GM12864 (cell line): ENCODE results near the gene ANXA5.

Experiments used
- DNase-seq: peaks from one replicate; pipeline ENCODE4 v3.0.0-alpha.2; 2011; ENCODE audit warnings: low read depth
- H3K4me3 ChIP-seq: 2 replicates; pipeline ENCODE4 v1.5.1; 2011; ENCODE audit warnings: mild to moderate bottlenecking, low read depth, low read length, control low read depth
- CTCF ChIP-seq: IDR thresholded peaks from 2 replicates; pipeline ENCODE4 v1.5.1; 2011; ENCODE audit warnings: low read depth, mild to moderate bottlenecking, moderate library complexity, low read length, control low read depth, inconsistent platforms; ENCODE audit errors: missing control alignments

Gene ANXA5

GRCh38 chr4:121726642-121727268, 30.0 kb upstream of the ANXA5 start:
- peak; percentile 66 for TF ChIP-seq CTCF
- DNase-seq: peak; percentile 55
- no peak overlapping the region for H3K4me3 ChIP-seq

GRCh38 chr4:121724671-121725070, 27.9 kb upstream of the ANXA5 start:
- no peak for DNase-seq
- no peak for TF ChIP-seq CTCF
- no peak overlapping the region for H3K4me3 ChIP-seq

- no peak overlapping the region for H3K4me3 ChIP-seq
- TF ChIP-seq CTCF: no peak
- no peak for DNase-seq
These were observed 24.9 kb upstream of the ANXA5 start for GRCh38 chr4:121721700-121722099.

GRCh38 chr4:121720109-121720508, 23.3 kb upstream of the ANXA5 start:
- no peak overlapping the region for H3K4me3 ChIP-seq
- no peak for DNase-seq
- TF ChIP-seq CTCF: no peak

GRCh38 chr4:121717680-121718237, 21.0 kb upstream of the ANXA5 start:
- no peak for DNase-seq
- no peak for TF ChIP-seq CTCF
- no peak overlapping the region for H3K4me3 ChIP-seq

- no peak for TF ChIP-seq CTCF
- DNase-seq: no peak
- no peak overlapping the region for H3K4me3 ChIP-seq
These were observed 17.8 kb upstream of the ANXA5 start for GRCh38 chr4:121714548-121714947.

- no peak overlapping the region for H3K4me3 ChIP-seq
- no peak for DNase-seq
- TF ChIP-seq CTCF: no peak
These were observed 16.0 kb upstream of the ANXA5 start for GRCh38 chr4:121712783-121713182.
